SK-N-SH treated with all-trans-retinoic acid at 6 μM for 48 hours (cell line): ENCODE measurements around the gene ANXA11.

Source experiments
- ARNTL ChIP-seq: fragments of 450-650 bp; formaldehyde crosslinking; IDR thresholded peaks from 2 replicates; pipeline ENCODE4 v1.5.0; 2020; ENCODE audit warnings: low read depth, mild to moderate bottlenecking, moderate library complexity, borderline replicate concordance
- ZC3H10 ChIP-seq: fragments of 250-450 bp; sonication (Bioruptor Pico); IDR thresholded peaks from 2 replicates; pipeline ENCODE4 v1.5.1; 2021; ENCODE audit warnings: mild to moderate bottlenecking, moderate library complexity
- ZFP30 ChIP-seq: fragments of 450-650 bp; formaldehyde crosslinking; IDR thresholded peaks from 2 replicates; pipeline ENCODE4 v1.5.0; 2022; ENCODE audit warnings: mild to moderate bottlenecking, moderate library complexity
- TF ChIP-seq, protein P1 (sequence below): fragments of 250-450 bp; sonication (Bioruptor Pico); IDR thresholded peaks from 2 replicates; pipeline ENCODE4 v1.8.0; 2020; ENCODE audit warnings: mild to moderate bottlenecking, moderate library complexity, borderline replicate concordance

DNA sequence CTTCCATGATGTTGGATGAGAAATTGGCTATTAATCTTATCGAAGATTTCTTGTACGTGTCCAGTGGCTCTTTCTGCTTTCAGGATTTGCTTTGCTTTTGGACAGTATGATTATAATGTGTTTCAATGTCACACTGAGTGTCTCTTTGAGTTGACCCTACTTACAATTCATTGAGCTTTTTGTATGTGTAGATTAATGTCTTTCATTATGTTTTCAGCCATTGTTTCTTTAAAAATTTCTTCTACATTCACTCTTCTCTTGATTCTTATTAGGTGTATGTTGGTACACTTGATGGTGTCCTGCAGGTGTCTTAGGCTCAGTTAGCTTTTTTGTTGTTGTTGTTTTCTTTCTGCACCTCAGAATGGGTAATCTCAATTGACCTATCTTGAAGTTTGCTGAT, 56.2 kb downstream of the ANXA11 start:
- TF ChIP-seq ZFP30 (CRISPR knock-in tag) = no peak
- no peak for TF ChIP-seq ZC3H10 (CRISPR knock-in tag)
- TF ChIP-seq, protein P1, sequence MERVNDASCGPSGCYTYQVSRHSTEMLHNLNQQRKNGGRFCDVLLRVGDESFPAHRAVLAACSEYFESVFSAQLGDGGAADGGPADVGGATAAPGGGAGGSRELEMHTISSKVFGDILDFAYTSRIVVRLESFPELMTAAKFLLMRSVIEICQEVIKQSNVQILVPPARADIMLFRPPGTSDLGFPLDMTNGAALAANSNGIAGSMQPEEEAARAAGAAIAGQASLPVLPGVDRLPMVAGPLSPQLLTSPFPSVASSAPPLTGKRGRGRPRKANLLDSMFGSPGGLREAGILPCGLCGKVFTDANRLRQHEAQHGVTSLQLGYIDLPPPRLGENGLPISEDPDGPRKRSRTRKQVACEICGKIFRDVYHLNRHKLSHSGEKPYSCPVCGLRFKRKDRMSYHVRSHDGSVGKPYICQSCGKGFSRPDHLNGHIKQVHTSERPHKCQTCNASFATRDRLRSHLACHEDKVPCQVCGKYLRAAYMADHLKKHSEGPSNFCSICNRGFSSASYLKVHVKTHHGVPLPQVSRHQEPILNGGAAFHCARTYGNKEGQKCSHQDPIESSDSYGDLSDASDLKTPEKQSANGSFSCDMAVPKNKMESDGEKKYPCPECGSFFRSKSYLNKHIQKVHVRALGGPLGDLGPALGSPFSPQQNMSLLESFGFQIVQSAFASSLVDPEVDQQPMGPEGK = no peak
- TF ChIP-seq ARNTL (CRISPR knock-in tag) = no peak
